ENCODE results near the gene TMED4.
"Not testable (repeated sequence)": the region's sequence is repeated elsewhere in the genome, so short reads cannot be mapped to it uniquely, and the experiment has no call there.

TMED4 gene

GRCh38 chr7:44607141-44608068 lies 25.4 kb upstream of the TMED4 start:
- no peak for DNase-seq

- peak; percentile 98 for DNase-seq
These were observed 24.5 kb upstream of the TMED4 start, which contains the start of gene OGDH for GRCh38 chr7:44606341-44607140. Gene OGDH (plus strand): TSS chr7:44606627. CDS start chr7:44624344, 17,717 bp downstream.

GRCh38 chr7:44604941-44605340 lies 22.9 kb upstream of the TMED4 start:
- DNase-seq, result no peak

GRCh38 chr7:44603193-44603592 lies 21.2 kb upstream of the TMED4 start:
- DNase-seq, result no peak

- no peak for DNase-seq
These were observed 20.5 kb upstream of the TMED4 start for GRCh38 chr7:44602576-44602910.

- DNase-seq, result no peak
These were observed 17.2 kb upstream of the TMED4 start for GRCh38 chr7:44599222-44599621.

GRCh38 chr7:44597181-44597580 lies 15.2 kb upstream of the TMED4 start:
- DNase-seq, result not testable (repeated sequence)

- DNase-seq, result no peak
These were observed 14.1 kb upstream of the TMED4 start for GRCh38 chr7:44595934-44596635.

- DNase-seq, result no peak
These were observed 8.9 kb upstream of the TMED4 start for GRCh38 chr7:44590910-44591309.

- DNase-seq, result peak; percentile 68 to 80
These were observed 6.0 kb upstream of the TMED4 start for GRCh38 chr7:44587843-44588711.

GRCh38 chr7:44583146-44583865 lies 1.3 kb upstream of the TMED4 start:
- DNase-seq, result no peak

- DNase-seq, result peak; percentile 37 to 62
These were observed 819 bp downstream of the TMED4 start for GRCh38 chr7:44580945-44581878.

GRCh38 chr7:44576228-44576627 lies 5.8 kb downstream of the TMED4 start:
- no peak for DNase-seq

- DNase-seq, result no peak
These were observed 7.0 kb downstream of the TMED4 start for GRCh38 chr7:44575054-44575453.

- no peak for DNase-seq
These were observed 7.7 kb downstream of the TMED4 start for GRCh38 chr7:44574287-44574872.

- DNase-seq, result peak; percentile 94 to 95
These were observed 8.4 kb downstream of the TMED4 start, which contains the start of gene DDX56 for GRCh38 chr7:44573464-44574286. Gene DDX56 (minus strand): TSS chr7:44573908. CDS start chr7:44573895, 13 bp downstream.

GRCh38 chr7:44572771-44573170 lies 9.3 kb downstream of the TMED4 start:
- DNase-seq, result no peak

GRCh38 chr7:44569959-44570358 lies 12.1 kb downstream of the TMED4 start:
- DNase-seq, result no peak
